Activated CD4-positive, alpha-beta memory T cell treated with anti-CD3 and anti-CD28 coated beads for 36 hours (primary cell): ENCODE data around the gene GAP43. TPM values are rescaled to one million over a fixed set of nuclear protein-coding genes. Genes with fewer than 3 reads are reported as not detected.
A peak's percentile ranks its signal among the peaks of the same experiment; 100 is the strongest.

Source experiments
- CTCF ChIA-PET: fragments of 350-600 bp; sonication (Branson Sonifier 250); formaldehyde crosslinking; loops from one replicate; lab custom pipeline; 2021; ENCODE audit warnings: antibody characterized with exemption, inconsistent platforms; lab: Charles Lee
- POLR2A ChIA-PET: fragments of 350-600 bp; sonication (Branson Sonifier 250); formaldehyde crosslinking; loops from one replicate; lab custom pipeline; 2021; ENCODE audit warnings: antibody characterized with exemption; lab: Charles Lee
- DNase-seq: peaks from one replicate; pipeline ENCODE4 v3.0.0-alpha.2; 2020
- H3K27ac Mint-ChIP-seq: one replicate; pipeline ENCODE4 v1.8.0; 2021; ENCODE audit warnings: mixed read lengths
- H3K27me3 Mint-ChIP-seq: one replicate; pipeline ENCODE4 v1.8.0; 2021; ENCODE audit warnings: mixed read lengths
- H3K36me3 Mint-ChIP-seq: one replicate; pipeline ENCODE4 v1.8.0; 2021; ENCODE audit warnings: mixed read lengths
- H3K4me1 Mint-ChIP-seq: one replicate; pipeline ENCODE4 v1.8.0; 2021; ENCODE audit warnings: low read depth, mixed read lengths
- H3K4me3 Mint-ChIP-seq: one replicate; pipeline ENCODE4 v1.8.0; 2021; ENCODE audit warnings: mild to moderate bottlenecking, mixed read lengths
- H3K9me3 Mint-ChIP-seq: one replicate; pipeline ENCODE4 v1.8.0; 2021; ENCODE audit warnings: mixed read lengths
- intact Hi-C: fragments of 100-400 bp; cut with micrococcal nuclease; formaldehyde crosslinking; loops from one replicate; pipeline ENCODE4 v1.15.1; 2023
- total RNA-seq, 2 experiments: library from RNA; stranded (reverse); gene quantifications; one replicate each; pipeline ENCODE4 v1.2.3, GENCODE V29; 2021

Gene GAP43
- total RNA-seq, 2 experiments from 2014 or later, result not detected

DNA sequence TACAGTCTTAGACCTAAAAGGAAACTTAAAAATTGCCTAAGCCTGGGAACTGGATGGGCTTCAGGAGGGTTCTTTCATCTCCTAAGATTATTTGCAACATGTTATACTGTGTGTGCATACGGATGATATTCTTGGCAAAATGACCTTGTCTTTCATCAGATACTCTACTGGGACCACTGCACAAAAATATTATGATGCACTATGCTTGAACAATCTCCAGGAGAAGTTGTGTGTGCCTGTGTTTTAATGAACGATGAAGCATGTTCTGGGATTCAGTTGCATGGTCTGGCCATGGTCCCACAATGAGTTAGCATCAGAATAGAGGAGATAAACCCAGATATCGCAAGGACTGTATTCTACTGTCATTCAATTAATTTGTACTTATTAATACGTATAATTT lies 68.7 kb downstream of the GAP43 start:
- H3K9me3 Mint-ChIP-seq, result no peaks in the 10 kb centered on the region
- no peaks in the 10 kb centered on the region for H3K4me1 Mint-ChIP-seq
- no peak for DNase-seq
- no peaks in the 10 kb centered on the region for H3K27me3 Mint-ChIP-seq
- ChIA-PET CTCF (interaction anchor here (0.6 to 1.5 kb wide), 11 partner anchors 19 to 865 kb away, joined by 3 to 8 read pairs (median 4); no protein-coding TSS in a partner anchor), POLR2A (no interaction called here)
- H3K36me3 Mint-ChIP-seq, result no peaks in the 10 kb centered on the region
- no peak overlapping the region for H3K27ac Mint-ChIP-seq
- intact Hi-C loops, result loop anchor here (1.0 to 5.0 kb wide), 7 partner anchors 33 to 865 kb away; no protein-coding TSS in a partner anchor
- H3K4me3 Mint-ChIP-seq, result no peak overlapping the region

DNA sequence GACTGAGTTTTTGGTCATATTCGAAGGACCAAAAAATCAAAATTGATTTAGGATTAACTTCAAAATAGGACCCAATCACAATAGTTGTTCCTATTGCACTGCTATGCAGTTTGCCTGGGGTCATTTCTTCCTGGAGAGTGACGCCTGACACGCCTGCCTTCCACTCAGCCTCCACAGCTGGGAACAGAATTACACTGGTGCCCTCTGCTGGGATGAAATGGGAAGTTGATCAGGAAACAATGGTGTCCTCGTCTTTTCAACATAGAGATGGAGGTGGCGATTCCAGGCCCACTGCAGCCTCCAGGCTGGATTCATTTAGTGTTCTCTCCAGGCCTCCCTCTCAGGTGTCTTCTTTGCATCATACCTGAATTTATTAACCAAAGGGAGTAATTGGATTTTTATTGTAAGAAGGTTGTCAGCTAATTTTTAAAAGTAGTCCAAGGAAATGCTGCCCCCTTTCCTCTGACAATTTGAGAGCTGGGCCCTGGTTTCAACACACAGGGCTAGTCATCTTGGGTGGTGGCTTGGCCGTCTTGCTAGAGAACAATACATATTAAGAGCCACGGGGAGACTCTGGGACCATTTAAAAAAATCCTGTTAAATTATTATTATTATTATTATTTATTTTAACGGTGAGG lies 69.7 kb downstream of the GAP43 start:
- H3K27me3 Mint-ChIP-seq, result no peaks in the 10 kb centered on the region
- H3K9me3 Mint-ChIP-seq, result no peaks in the 10 kb centered on the region
- peak; percentile 78 for DNase-seq
- H3K4me1 Mint-ChIP-seq, result no peaks in the 10 kb centered on the region
- CTCF ChIA-PET, result interaction anchor here (0.6 to 2.5 kb wide), 19 partner anchors 11 to 866 kb away, joined by 3 to 24 read pairs (median 4); no protein-coding TSS in a partner anchor
- intact Hi-C loops, result loop anchor here (1.0 to 5.0 kb wide), 8 partner anchors 34 to 866 kb away; no protein-coding TSS in a partner anchor
- POLR2A ChIA-PET, result no interaction called here
- no peak overlapping the region for H3K4me3 Mint-ChIP-seq
- no peaks in the 10 kb centered on the region for H3K36me3 Mint-ChIP-seq
- H3K27ac Mint-ChIP-seq, result no peak overlapping the region

DNA sequence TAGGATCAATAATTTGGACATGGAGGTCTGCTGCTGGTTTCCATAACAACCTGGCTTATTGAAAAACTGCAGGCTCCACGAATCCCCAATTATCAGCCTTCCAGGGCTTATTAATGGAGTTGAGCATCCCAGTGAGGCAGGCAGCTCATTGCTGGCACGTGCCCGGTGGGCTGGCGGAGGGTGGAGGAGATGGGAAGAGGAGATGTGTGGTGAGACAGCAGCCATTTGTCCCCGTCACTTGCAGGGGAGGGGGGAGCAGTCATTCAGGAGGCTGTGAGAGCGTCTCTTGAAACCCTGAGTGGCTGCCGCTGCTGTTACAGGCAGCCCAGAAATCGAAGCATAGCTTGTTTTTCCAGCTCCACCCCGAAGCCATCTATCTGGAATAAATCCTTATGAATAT lies 70.6 kb downstream of the GAP43 start:
- Mint-ChIP-seq H3K4me3 (no peak overlapping the region), H3K27me3 (no peaks in the 10 kb centered on the region), H3K27ac (no peak overlapping the region), H3K4me1 (no peaks in the 10 kb centered on the region), H3K36me3 (no peaks in the 10 kb centered on the region), H3K9me3 (no peaks in the 10 kb centered on the region)
- ChIA-PET POLR2A (no interaction called here), CTCF (interaction anchor here (1.0 to 2.5 kb wide), 7 partner anchors 25 to 652 kb away, joined by 3 to 24 read pairs (median 8); no protein-coding TSS in a partner anchor)
- DNase-seq, result no peak
- intact Hi-C loops, result loop anchor here (1.0 to 5.0 kb wide), 7 partner anchors 35 to 867 kb away; no protein-coding TSS in a partner anchor

GRCh38 chr3:115695090-115695489 lies 71.8 kb downstream of the GAP43 start:
- intact Hi-C loops, result no loop called here
- Mint-ChIP-seq H3K4me3 (no peak overlapping the region), H3K4me1 (no peaks in the 10 kb centered on the region), H3K27me3 (no peaks in the 10 kb centered on the region), H3K27ac (no peak overlapping the region), H3K36me3 (no peaks in the 10 kb centered on the region), H3K9me3 (no peaks in the 10 kb centered on the region)
- POLR2A ChIA-PET, result no interaction called here
- CTCF ChIA-PET, result no interaction called here
- DNase-seq, result no peak

GRCh38 chr3:115697263-115698053 lies 74.1 kb downstream of the GAP43 start:
- Mint-ChIP-seq H3K36me3 (no peaks in the 10 kb centered on the region), H3K4me3 (no peak overlapping the region), H3K27me3 (no peaks in the 10 kb centered on the region), H3K4me1 (no peaks in the 10 kb centered on the region), H3K9me3 (no peaks in the 10 kb centered on the region), H3K27ac (no peak overlapping the region)
- intact Hi-C loops, result no loop called here
- ChIA-PET CTCF (interaction anchor here (1.0 kb wide), 1 partner anchor 20 kb away, joined by 3 read pairs; no protein-coding TSS in a partner anchor), POLR2A (interaction anchor here (1.0 kb wide), 1 partner anchor 529 kb away, joined by 3 read pairs; no protein-coding TSS in a partner anchor)
- DNase-seq, result no peak

DNA sequence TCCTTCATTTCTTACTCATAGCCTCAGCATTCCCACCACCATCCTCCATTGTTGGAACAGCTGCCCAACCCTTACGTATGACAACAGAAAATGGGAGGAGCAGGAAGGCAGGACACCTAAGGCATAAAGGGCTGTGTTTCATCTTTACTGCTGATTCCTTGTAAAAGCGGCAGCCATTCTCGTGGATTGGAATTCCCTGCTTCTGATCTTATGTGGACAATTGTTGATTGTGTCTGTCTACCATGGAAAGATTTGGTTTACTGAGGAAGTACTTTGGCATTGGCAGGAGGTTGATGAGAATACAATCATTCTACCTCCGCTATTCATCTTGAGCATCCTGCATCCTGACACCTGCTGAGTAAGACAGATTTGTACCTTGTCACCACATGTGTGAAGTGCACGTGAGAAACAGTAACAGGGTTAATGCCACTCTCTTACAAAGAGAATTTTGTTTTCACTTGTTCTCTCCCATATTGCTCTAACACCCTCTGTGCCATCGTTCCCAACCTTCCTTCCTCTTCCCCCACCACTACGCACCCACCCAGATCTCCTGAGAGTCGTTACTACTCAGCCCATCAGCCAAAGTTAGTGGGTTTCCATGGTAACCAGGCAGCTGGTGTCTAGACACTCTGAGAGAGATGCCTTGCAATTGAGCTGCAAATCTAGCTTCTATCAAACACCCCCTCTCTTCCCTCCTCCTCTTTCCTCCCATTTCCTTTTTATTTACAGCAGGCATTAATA lies 75.7 kb downstream of the GAP43 start:
- DNase-seq, result no peak
- intact Hi-C loops, result no loop called here
- Mint-ChIP-seq H3K27me3 (no peaks in the 10 kb centered on the region), H3K9me3 (no peaks in the 10 kb centered on the region), H3K4me1 (no peaks in the 10 kb centered on the region), H3K36me3 (no peaks in the 10 kb centered on the region), H3K27ac (no peak overlapping the region), H3K4me3 (no peak overlapping the region)
- POLR2A ChIA-PET, result interaction anchor here (0.5 kb wide), 1 partner anchor 1106 kb away, joined by 5 read pairs; no protein-coding TSS in a partner anchor
- CTCF ChIA-PET, result interaction anchor here (1.0 to 1.3 kb wide), 2 partner anchors 18 to 413 kb away, joined by 3 read pairs; no protein-coding TSS in a partner anchor

DNA sequence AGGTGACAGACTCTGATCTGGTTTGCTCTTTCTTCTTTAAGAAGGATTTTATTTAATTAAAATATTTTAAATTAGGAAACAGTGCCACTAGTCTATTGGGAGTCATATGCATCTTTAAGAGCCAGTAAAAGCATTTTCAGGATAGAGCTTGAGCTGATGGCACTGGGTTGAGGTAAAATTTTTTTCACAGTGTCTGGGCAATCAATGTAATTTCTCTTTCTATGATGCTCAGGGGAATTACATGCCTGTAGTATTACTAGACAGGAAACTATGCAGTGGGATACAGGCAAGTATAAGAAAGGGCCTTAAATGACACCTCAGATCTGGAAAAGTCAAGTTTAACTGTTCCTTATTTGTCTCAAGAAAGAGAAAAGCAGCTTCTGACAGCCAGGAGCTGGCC lies 76.4 kb downstream of the GAP43 start:
- Mint-ChIP-seq H3K9me3 (no peaks in the 10 kb centered on the region), H3K36me3 (no peaks in the 10 kb centered on the region), H3K4me1 (no peaks in the 10 kb centered on the region), H3K27ac (no peak overlapping the region), H3K4me3 (no peak overlapping the region), H3K27me3 (no peaks in the 10 kb centered on the region)
- DNase-seq, result no peak
- ChIA-PET CTCF (interaction anchor here (1.2 to 1.3 kb wide), 3 partner anchors 85 to 414 kb away, joined by 3 to 4 read pairs (median 3); no protein-coding TSS in a partner anchor), POLR2A (interaction anchor here (0.5 kb wide), 1 partner anchor 1105 kb away, joined by 5 read pairs; no protein-coding TSS in a partner anchor)
- intact Hi-C loops, result no loop called here

- Mint-ChIP-seq H3K4me1 (no peaks in the 10 kb centered on the region), H3K9me3 (no peaks in the 10 kb centered on the region), H3K27me3 (no peaks in the 10 kb centered on the region), H3K4me3 (no peak overlapping the region), H3K27ac (no peak overlapping the region), H3K36me3 (no peaks in the 10 kb centered on the region)
- ChIA-PET POLR2A (no interaction called here), CTCF (interaction anchor here (0.6 kb wide), 1 partner anchor 1602 kb away, joined by 5 read pairs; no protein-coding TSS in a partner anchor)
- DNase-seq, result no peak
- intact Hi-C loops, result no loop called here
Observed at GRCh38 chr3:115702598-115702997, 79.3 kb downstream of the GAP43 start.

- Mint-ChIP-seq H3K4me1 (no peaks in the 10 kb centered on the region), H3K4me3 (no peak overlapping the region), H3K27ac (no peak overlapping the region), H3K9me3 (no peaks in the 10 kb centered on the region), H3K36me3 (no peaks in the 10 kb centered on the region), H3K27me3 (peaks cover 3% of the 10 kb centered on the region)
- CTCF ChIA-PET, result interaction anchor here (1.0 to 1.9 kb wide), 2 partner anchors 47 to 80 kb away, joined by 3 to 7 read pairs; no protein-coding TSS in a partner anchor
- DNase-seq, result no peak
- intact Hi-C loops, result no loop called here
- POLR2A ChIA-PET, result no interaction called here
Observed at GRCh38 chr3:115704661-115705338, 81.5 kb downstream of the GAP43 start.

- H3K4me3 Mint-ChIP-seq, result no peak overlapping the region
- H3K36me3 Mint-ChIP-seq, result no peaks in the 10 kb centered on the region
- CTCF ChIA-PET, result no interaction called here
- no peak overlapping the region for H3K27ac Mint-ChIP-seq
- H3K9me3 Mint-ChIP-seq, result no peaks in the 10 kb centered on the region
- peaks cover 3% of the 10 kb centered on the region for H3K27me3 Mint-ChIP-seq
- no peaks in the 10 kb centered on the region for H3K4me1 Mint-ChIP-seq
- no peak for DNase-seq
- intact Hi-C loops, result no loop called here
- POLR2A ChIA-PET, result no interaction called here
Observed at GRCh38 chr3:115706311-115706829, 83.1 kb downstream of the GAP43 start.

DNA sequence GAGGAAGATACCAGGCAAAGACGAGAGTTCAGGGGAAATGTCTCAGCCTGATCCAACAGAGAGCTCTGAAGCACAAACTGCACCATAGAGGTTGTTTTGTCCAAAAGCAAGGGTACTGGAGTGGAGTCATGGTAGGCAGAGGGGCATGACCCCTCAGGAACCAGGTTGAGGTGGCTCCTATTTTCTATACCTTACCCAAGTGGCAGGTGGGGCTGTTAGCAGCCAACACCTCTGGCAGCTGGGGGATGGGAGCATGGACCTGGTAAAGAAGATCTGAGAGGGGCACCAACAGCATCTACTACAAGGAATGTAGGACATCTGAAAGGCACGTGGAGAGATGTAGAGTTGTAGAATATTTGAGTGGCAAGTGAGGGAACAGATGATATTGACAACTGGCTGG lies 85.2 kb downstream of the GAP43 start:
- intact Hi-C loops, result no loop called here
- Mint-ChIP-seq H3K27ac (no peak overlapping the region), H3K9me3 (no peaks in the 10 kb centered on the region), H3K36me3 (no peaks in the 10 kb centered on the region), H3K27me3 (peaks cover 5% of the 10 kb centered on the region), H3K4me1 (no peaks in the 10 kb centered on the region), H3K4me3 (no peak overlapping the region)
- ChIA-PET CTCF (interaction anchor here (1.4 kb wide), 1 partner anchor 76 kb away, joined by 3 read pairs; no protein-coding TSS in a partner anchor), POLR2A (no interaction called here)
- no peak for DNase-seq
